ENCODE measurements around the gene CCDC57. TPM values are rescaled to one million over a fixed set of nuclear protein-coding genes. Genes with fewer than 3 reads are reported as not detected.

Gene CCDC57
- polyA plus RNA-seq, 3 donors = 17.1 to 43.8 (median 20.1) TPM

DNA sequence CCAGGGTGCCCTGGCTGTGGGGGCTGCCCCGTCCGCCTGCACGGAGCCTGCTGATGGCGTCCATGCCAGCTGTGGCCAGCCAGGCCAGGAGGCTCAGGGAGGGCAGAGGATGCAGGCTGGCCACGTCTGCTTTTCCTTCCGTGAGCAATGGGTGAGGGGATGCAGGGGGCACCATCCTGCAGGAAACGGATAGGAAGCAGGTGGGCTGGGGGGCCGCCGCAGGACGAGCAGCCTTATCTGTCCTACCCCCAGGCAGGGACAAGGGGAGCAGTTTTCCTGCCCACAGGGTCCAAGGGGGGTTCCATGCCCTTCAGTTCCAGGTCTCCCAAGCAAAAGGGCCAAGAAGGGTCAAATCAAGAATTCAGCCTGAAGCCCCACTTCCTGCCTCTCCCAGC, 153.8 kb downstream of the CCDC57 start:
- H2AFZ ChIP-seq (ENCODE audit: insufficient read depth, low read depth, low read length, poor library complexity, severe bottlenecking) = no peak overlapping the region
- no peak overlapping the region for H3K27ac Mint-ChIP-seq
- peaks cover 95 to 96% of the 10 kb centered on the region in 2 donors for H3K36me3 ChIP-seq (replicated peaks in 1 of 2; ENCODE audit: control insufficient read depth in 1 of 2, insufficient read depth in 2 of 2, low read length in 2 of 2)

DNA sequence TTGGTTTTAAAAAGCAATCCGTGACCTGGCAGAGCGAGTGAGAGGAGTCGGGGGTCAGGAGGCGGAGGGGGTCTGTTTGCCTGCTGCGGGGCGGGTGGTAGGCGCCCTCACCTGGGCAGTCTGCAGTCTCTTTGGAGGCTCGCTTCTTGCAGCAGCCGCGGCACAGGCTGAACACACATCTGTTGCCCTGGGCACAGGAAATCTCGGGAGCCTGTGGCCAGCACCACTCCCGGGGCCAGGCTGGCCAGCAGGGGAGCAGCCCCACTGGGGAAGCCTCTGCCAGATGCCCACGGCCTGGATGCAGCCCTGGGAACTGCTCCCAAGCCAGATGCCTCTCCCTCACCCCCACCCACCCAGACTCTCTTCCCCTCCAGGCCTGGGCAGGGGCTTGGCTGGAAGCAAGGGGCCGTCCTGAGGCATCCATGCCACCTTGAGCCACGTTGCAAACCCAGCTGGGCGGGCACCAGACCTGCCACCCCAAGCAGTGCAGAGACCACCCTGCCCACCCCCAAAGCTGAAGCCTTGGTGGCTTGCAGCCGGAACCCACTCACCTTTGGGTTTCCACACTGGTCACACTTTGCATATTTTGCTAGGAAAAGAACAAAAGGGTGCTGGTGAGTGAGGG, 154.3 kb downstream of the CCDC57 start:
- Mint-ChIP-seq H3K27me3 (ENCODE audit: low read depth in 3 of 3) (no peaks in the 10 kb centered on the region), H3K27ac (no peak overlapping the region), H3K4me3 (no peak overlapping the region), H3K36me3 (peaks cover 36 to 79% of the 10 kb centered on the region in 2 donors), H3K4me1 (peaks cover 3% of the 10 kb centered on the region), H3K9me3 (no peaks in the 10 kb centered on the region)
- H3K27me3 ChIP-seq (ENCODE audit: control insufficient read depth in 2 of 2, insufficient read depth in 2 of 2, low read length in 2 of 2) = no peaks in the 10 kb centered on the region
- no peak overlapping the region for H3K9ac ChIP-seq (ENCODE audit: insufficient read depth, low read length, poor library complexity, severe bottlenecking)
- intact Hi-C loops (cut with micrococcal nuclease) = no loop called here
- WGBS (ENCODE audit: insufficient coverage) = 85% methylated on average over 17 of the region's 17 CpGs
- H3K36me3 ChIP-seq (replicated peaks in 1 of 2; ENCODE audit: control insufficient read depth in 1 of 2, insufficient read depth in 2 of 2, low read length in 2 of 2) = peaks cover 95 to 96% of the 10 kb centered on the region in 2 donors
- H3K9me3 ChIP-seq (replicated peaks in 1 of 2; ENCODE audit: control insufficient read depth in 1 of 2, insufficient read depth in 1 of 2, low read length in 2 of 2) = no peaks in the 10 kb centered on the region
- peaks cover 15% of the 10 kb centered on the region for H4K20me1 ChIP-seq (ENCODE audit: insufficient read depth, low read length)
- DNase-seq = no peak
- H3K79me2 ChIP-seq (ENCODE audit: insufficient read depth, low read length) = peaks cover 8% of the 10 kb centered on the region
- H3K27ac ChIP-seq (ENCODE audit: low read depth in 1 of 2, low read length in 2 of 2) = no peak overlapping the region
- peaks cover 0 to 3% of the 10 kb centered on the region in 2 donors for H3K4me1 ChIP-seq (ENCODE audit: control insufficient read depth in 1 of 2, insufficient read depth in 2 of 2, low read length in 2 of 2)
- H3K4me2 ChIP-seq (replicated peaks; ENCODE audit: extremely low read depth, low read length, poor library complexity, severe bottlenecking) = no peak overlapping the region
- H2AFZ ChIP-seq (ENCODE audit: insufficient read depth, low read depth, low read length, poor library complexity, severe bottlenecking) = no peak overlapping the region
- TF ChIP-seq, protein P1, sequence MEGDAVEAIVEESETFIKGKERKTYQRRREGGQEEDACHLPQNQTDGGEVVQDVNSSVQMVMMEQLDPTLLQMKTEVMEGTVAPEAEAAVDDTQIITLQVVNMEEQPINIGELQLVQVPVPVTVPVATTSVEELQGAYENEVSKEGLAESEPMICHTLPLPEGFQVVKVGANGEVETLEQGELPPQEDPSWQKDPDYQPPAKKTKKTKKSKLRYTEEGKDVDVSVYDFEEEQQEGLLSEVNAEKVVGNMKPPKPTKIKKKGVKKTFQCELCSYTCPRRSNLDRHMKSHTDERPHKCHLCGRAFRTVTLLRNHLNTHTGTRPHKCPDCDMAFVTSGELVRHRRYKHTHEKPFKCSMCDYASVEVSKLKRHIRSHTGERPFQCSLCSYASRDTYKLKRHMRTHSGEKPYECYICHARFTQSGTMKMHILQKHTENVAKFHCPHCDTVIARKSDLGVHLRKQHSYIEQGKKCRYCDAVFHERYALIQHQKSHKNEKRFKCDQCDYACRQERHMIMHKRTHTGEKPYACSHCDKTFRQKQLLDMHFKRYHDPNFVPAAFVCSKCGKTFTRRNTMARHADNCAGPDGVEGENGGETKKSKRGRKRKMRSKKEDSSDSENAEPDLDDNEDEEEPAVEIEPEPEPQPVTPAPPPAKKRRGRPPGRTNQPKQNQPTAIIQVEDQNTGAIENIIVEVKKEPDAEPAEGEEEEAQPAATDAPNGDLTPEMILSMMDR (IDR thresholded peaks at IDR 0.05) = no peak
- H3K4me3 ChIP-seq (replicated peaks in 1 of 3; ENCODE audit: low read depth in 2 of 3, low read length in 3 of 3) = no peak overlapping the region

More for the DNA sequence above, 153.8 kb downstream of the CCDC57 start:
- 93% methylated on average over 6 of the region's 10 CpGs for WGBS (ENCODE audit: insufficient coverage)
- H3K9me3 ChIP-seq (replicated peaks in 1 of 2; ENCODE audit: control insufficient read depth in 1 of 2, insufficient read depth in 1 of 2, low read length in 2 of 2) = no peaks in the 10 kb centered on the region
- H3K27me3 ChIP-seq (ENCODE audit: control insufficient read depth in 2 of 2, insufficient read depth in 2 of 2, low read length in 2 of 2) = no peaks in the 10 kb centered on the region
- no peak overlapping the region for H3K4me3 ChIP-seq (replicated peaks in 1 of 3; ENCODE audit: low read depth in 2 of 3, low read length in 3 of 3)
- H3K9me3 Mint-ChIP-seq = no peaks in the 10 kb centered on the region
- H3K4me1 Mint-ChIP-seq = peaks cover 3% of the 10 kb centered on the region
- no peaks in the 10 kb centered on the region for H3K27me3 Mint-ChIP-seq (ENCODE audit: low read depth in 3 of 3)
- no peak overlapping the region for H3K27ac ChIP-seq (ENCODE audit: low read depth in 1 of 2, low read length in 2 of 2)
- H3K4me3 Mint-ChIP-seq = no peak overlapping the region
- H4K20me1 ChIP-seq (ENCODE audit: insufficient read depth, low read length) = peaks cover 11% of the 10 kb centered on the region
- H3K4me2 ChIP-seq (replicated peaks; ENCODE audit: extremely low read depth, low read length, poor library complexity, severe bottlenecking) = no peak overlapping the region
- H3K36me3 Mint-ChIP-seq = peaks cover 37 to 74% of the 10 kb centered on the region in 2 donors
- intact Hi-C loops (cut with micrococcal nuclease) = no loop called here
- peaks cover 0 to 5% of the 10 kb centered on the region in 2 donors for H3K4me1 ChIP-seq (ENCODE audit: control insufficient read depth in 1 of 2, insufficient read depth in 2 of 2, low read length in 2 of 2)
- TF ChIP-seq, protein P1 (IDR thresholded peaks at IDR 0.05) = no peak
- no peak overlapping the region for H3K9ac ChIP-seq (ENCODE audit: insufficient read depth, low read length, poor library complexity, severe bottlenecking)
- DNase-seq = no peak
- H3K79me2 ChIP-seq (ENCODE audit: insufficient read depth, low read length) = peaks cover 3% of the 10 kb centered on the region

All from CD14-positive monocyte (primary cell).